GM20000 (cell line): Measurements from ENCODE around the gene TMEM258.
A peak's percentile ranks its signal among the peaks of the same experiment; 100 is the strongest.

Source experiments
- DNase-seq: peaks from one replicate; pipeline ENCODE4 v3.0.0; 2012; ENCODE audit warnings: low spot score
- TF ChIP-seq, protein P1 (sequence below): IDR thresholded peaks from 2 replicates; pipeline ENCODE4 v1.5.1; 2012; ENCODE audit warnings: mild to moderate bottlenecking, control low read depth; ENCODE audit errors: extremely low read depth, missing control alignments

TMEM258 gene

DNA sequence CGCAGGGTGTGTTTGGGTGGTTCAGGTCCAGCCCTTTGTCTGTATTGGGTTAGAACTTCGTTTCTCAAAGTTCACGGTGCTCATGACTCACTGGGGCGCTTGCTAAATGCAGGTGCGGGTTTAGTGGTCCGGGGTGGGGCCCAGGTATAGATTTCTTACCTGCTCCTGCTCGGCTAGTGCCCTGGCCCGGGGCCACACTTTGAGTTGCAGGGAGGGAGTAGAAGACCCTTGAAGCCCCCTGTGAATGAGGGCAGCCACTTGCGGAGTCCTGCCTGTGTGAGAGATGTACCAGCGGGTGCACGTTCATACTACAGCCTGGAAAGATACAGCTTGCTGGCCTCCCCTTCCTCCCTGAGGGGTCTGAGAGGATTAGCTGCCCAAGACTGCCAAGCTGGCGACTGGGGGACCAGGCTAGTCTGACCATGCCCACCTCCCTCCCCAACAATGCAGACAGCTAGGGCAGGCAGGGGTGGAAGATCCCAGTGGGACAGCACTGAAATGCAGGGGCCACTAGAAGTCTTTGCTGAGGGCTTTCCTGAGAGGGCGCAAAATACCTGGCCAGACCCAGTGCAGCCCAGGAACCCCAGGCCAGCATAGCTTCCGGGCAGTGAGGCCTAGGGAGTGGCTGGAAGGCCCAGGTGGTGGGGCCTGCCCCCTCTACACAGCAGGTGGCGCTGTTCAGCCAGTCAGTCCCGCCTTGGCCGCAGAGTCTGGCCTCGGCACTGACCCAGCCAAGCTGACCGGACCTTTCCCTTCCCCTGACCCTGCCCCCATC lies 45.0 kb downstream of the TMEM258 start:
- peak; percentile 91 for DNase-seq
- TF ChIP-seq, protein P1, sequence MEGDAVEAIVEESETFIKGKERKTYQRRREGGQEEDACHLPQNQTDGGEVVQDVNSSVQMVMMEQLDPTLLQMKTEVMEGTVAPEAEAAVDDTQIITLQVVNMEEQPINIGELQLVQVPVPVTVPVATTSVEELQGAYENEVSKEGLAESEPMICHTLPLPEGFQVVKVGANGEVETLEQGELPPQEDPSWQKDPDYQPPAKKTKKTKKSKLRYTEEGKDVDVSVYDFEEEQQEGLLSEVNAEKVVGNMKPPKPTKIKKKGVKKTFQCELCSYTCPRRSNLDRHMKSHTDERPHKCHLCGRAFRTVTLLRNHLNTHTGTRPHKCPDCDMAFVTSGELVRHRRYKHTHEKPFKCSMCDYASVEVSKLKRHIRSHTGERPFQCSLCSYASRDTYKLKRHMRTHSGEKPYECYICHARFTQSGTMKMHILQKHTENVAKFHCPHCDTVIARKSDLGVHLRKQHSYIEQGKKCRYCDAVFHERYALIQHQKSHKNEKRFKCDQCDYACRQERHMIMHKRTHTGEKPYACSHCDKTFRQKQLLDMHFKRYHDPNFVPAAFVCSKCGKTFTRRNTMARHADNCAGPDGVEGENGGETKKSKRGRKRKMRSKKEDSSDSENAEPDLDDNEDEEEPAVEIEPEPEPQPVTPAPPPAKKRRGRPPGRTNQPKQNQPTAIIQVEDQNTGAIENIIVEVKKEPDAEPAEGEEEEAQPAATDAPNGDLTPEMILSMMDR, result peak; percentile 98

GRCh38 chr11:61746442-61747191 lies 45.8 kb downstream of the TMEM258 start:
- DNase-seq, result no peak
- TF ChIP-seq, protein P1, result no peak

DNA sequence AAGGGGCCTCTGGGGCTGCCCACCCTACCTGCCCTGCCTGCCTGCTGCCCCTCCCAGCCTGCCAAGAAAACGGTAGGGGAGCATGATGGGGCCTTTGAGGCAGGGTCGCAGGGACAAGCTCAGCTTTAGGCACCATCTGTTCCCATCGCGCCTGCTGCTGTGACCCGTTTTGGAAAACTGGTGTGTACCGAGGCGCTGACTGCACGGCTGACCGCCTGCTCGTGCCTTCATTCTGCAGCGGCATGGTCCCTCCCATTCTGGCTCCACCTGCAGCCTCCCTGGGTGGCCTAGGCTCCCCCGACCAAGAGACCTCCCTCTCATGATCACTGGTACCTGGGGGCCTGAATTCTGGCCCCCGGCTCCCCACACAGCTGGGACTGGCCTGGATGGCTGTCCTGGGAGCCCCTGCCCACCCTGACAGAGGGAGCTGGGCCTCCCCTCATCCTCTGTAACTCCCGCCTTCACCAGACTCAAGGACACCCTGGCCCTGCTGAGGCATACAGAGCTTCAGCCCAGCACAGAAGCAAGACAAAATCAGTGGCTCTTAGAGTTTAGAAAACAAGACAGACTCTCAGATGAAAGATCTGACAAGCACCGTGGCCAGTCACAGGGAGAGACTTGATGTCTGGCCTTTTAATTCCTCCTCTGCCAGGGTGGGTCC lies 46.5 kb downstream of the TMEM258 start:
- TF ChIP-seq, protein P1, result no peak

GRCh38 chr11:61744609-61745156 lies 47.7 kb downstream of the TMEM258 start:
- TF ChIP-seq, protein P1, result no peak

More for the DNA sequence above, 46.5 kb downstream of the TMEM258 start:
- no peak for DNase-seq

DNA sequence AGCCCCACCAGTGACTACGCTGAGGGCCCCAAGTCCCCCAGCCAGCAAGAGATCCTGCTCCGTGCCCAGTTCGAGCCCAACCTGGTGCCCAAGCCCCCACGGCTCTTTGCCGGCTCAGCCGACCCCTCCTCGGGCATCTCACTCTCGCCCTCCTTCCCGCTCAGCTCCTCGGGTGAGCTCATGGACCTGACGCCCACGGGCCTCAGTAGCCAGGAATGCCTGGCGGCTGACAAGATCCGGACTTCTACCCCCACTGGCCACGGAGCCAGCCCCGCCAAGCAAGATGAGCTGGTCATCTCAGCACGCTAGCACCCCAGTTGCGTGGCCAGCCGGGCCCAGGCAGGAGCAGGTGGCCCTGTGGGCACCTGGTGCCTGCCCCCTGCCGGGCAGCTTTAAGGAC lies 48.2 kb downstream of the TMEM258 start:
- TF ChIP-seq, protein P1, result no peak
- DNase-seq, result no peak

More at GRCh38 chr11:61744609-61745156, 47.7 kb downstream of the TMEM258 start:
- no peak for DNase-seq

- TF ChIP-seq, protein P1, result no peak
- DNase-seq, result no peak
Measured at GRCh38 chr11:61743486-61744095, 48.8 kb downstream of the TMEM258 start.
